PC-9 (cell line): ENCODE results near the gene TPRN. TPM values are rescaled to one million over a fixed set of nuclear protein-coding genes. Genes with fewer than 3 reads are reported as not detected.

ENCODE experiments used
- BruUV-seq: library from RNA; stranded (reverse); fragments of 400-500 nt; replicated peaks from 2 replicates; lab custom pipeline; 2021; lab: Mats Ljungman, UMichigan
- CTCF ChIA-PET: fragments of 300-600 bp; sonication (Branson Sonifier 250); formaldehyde crosslinking; loops from one replicate; lab custom pipeline; 2022; ENCODE audit warnings: antibody characterized with exemption; lab: Charles Lee
- POLR2A ChIA-PET: fragments of 300-600 bp; sonication (Branson Sonifier 250); formaldehyde crosslinking; loops from one replicate; lab custom pipeline; 2022; ENCODE audit warnings: antibody characterized with exemption; ENCODE audit not compliant: unreplicated experiment; lab: Charles Lee
- DNase-seq, 2 experiments: peaks; one replicate each; pipeline versions ENCODE4 v3.0.0 to v3.0.0-alpha.2; 2015 to 2022; ENCODE audit warnings: mixed read lengths in 1 of 2
- H2AFZ ChIP-seq: fragments of 200-600 bp; sonication (generic); 2 replicates; pipeline ENCODE4 v1.8.1; 2017; ENCODE audit warnings: antibody characterized with exemption
- H3F3A ChIP-seq: fragments of 200-600 bp; sonication (generic); 2 replicates; pipeline ENCODE4 v1.8.1; 2017; ENCODE audit warnings: antibody characterized with exemption, mild to moderate bottlenecking, low read depth; ENCODE audit not compliant: insufficient read depth
- H3K27ac ChIP-seq: fragments of 200-600 bp; sonication (generic); 2 replicates; pipeline ENCODE4 v1.6.1; 2016; ENCODE audit warnings: mixed run types
- H3K27me3 ChIP-seq: fragments of 200-600 bp; sonication (generic); 2 replicates; pipeline ENCODE4 v1.6.1; 2016; ENCODE audit warnings: low read depth, mixed run types; ENCODE audit not compliant: insufficient read depth
- H3K36me3 ChIP-seq: fragments of 200-600 bp; sonication (generic); 2 replicates; pipeline ENCODE4 v1.6.1; 2016; ENCODE audit warnings: low read depth, mixed run types
- H3K4me1 ChIP-seq: fragments of 200-600 bp; sonication (generic); replicated peaks from 2 replicates; pipeline ENCODE4 v1.6.1; 2016; ENCODE audit warnings: mixed run types; ENCODE audit not compliant: insufficient read depth
- H3K4me2 ChIP-seq: fragments of 200-600 bp; sonication (generic); 2 replicates; pipeline ENCODE4 v1.6.1; 2017; ENCODE audit warnings: mixed run types
- H3K4me3 ChIP-seq: fragments of 200-600 bp; sonication (generic); 2 replicates; pipeline ENCODE4 v1.6.1; 2016; ENCODE audit warnings: mixed run types
- H3K79me2 ChIP-seq: fragments of 200-600 bp; sonication (generic); 2 replicates; pipeline ENCODE4 v1.6.1; 2017; ENCODE audit warnings: low read depth, mixed run types
- H3K9me2 ChIP-seq: fragments of 200-600 bp; sonication (generic); 2 replicates; pipeline ENCODE4 v1.8.1; 2017; ENCODE audit warnings: mild to moderate bottlenecking; ENCODE audit not compliant: insufficient read depth
- H3K9me3 ChIP-seq: fragments of 200-600 bp; sonication (generic); 2 replicates; pipeline ENCODE4 v1.8.1; 2016; ENCODE audit warnings: low read depth; ENCODE audit not compliant: insufficient read depth
- H4K20me1 ChIP-seq: fragments of 200-600 bp; sonication (generic); 2 replicates; pipeline ENCODE4 v1.8.1; 2017; ENCODE audit not compliant: insufficient read depth
- EZH2 ChIP-seq: fragments of 200-600 bp; sonication (generic); IDR thresholded peaks from 2 replicates; pipeline ENCODE4 v1.8.0; 2017; ENCODE audit warnings: antibody characterized with exemption, low read depth
- intact Hi-C: fragments of 100-400 bp; cut with micrococcal nuclease; formaldehyde crosslinking; loops from one replicate; pipeline ENCODE4 v1.10.0; 2022; ENCODE audit not compliant: unreplicated experiment
- total RNA-seq: library from RNA; stranded (reverse); gene quantifications from 2 replicates; pipeline ENCODE4 v1.2.3, GENCODE V29; 2021
- TF ChIP-seq, protein P1 (sequence below): fragments of 200-600 bp; sonication (generic); conservative IDR thresholded peaks from 2 replicates; pipeline ENCODE4 v1.6.1; 2017; ENCODE audit warnings: mixed run types, antibody characterized with exemption, mild to moderate bottlenecking, moderate library complexity

The TPRN gene
- total RNA-seq, 1 experiment from 2014 or later = 61.8 TPM

- Histone ChIP-seq H3K4me3 (peak overlapping the region; percentile 90), H3K4me2 (peak overlapping the region; percentile 99), H3K36me3 (no peaks in the 10 kb centered on the region), H4K20me1 (no peaks in the 10 kb centered on the region), H3K27ac (peak overlapping the region; percentile 79), H3K27me3 (no peaks in the 10 kb centered on the region), H2AFZ (no peak overlapping the region), H3K9me3 (no peaks in the 10 kb centered on the region), H3K9me2 (no peaks in the 10 kb centered on the region), H3F3A (peaks cover 45% of the 10 kb centered on the region), H3K79me2 (peaks cover 7% of the 10 kb centered on the region; the same call in 1 of the 2 replicates), H3K4me1 (peaks cover 55% of the 10 kb centered on the region)
- no TSS peak for BruUV-seq
- DNase-seq = no peak
- POLR2A ChIA-PET = interaction anchor here (1.6 kb wide), 1 partner anchor 37 kb away, joined by 4 read pairs; no protein-coding TSS in a partner anchor
- CTCF ChIA-PET = no interaction called here
- TF ChIP-seq, protein P1, sequence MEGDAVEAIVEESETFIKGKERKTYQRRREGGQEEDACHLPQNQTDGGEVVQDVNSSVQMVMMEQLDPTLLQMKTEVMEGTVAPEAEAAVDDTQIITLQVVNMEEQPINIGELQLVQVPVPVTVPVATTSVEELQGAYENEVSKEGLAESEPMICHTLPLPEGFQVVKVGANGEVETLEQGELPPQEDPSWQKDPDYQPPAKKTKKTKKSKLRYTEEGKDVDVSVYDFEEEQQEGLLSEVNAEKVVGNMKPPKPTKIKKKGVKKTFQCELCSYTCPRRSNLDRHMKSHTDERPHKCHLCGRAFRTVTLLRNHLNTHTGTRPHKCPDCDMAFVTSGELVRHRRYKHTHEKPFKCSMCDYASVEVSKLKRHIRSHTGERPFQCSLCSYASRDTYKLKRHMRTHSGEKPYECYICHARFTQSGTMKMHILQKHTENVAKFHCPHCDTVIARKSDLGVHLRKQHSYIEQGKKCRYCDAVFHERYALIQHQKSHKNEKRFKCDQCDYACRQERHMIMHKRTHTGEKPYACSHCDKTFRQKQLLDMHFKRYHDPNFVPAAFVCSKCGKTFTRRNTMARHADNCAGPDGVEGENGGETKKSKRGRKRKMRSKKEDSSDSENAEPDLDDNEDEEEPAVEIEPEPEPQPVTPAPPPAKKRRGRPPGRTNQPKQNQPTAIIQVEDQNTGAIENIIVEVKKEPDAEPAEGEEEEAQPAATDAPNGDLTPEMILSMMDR = no peak
- TF ChIP-seq EZH2 = no peak
- intact Hi-C loops = loop anchor here (2.0 kb wide), 2 partner anchors 51 to 179 kb away; partner anchors contain the start of genes NPDC1 and TOR4A
Measured at GRCh38 chr9:137225699-137226331, 25.3 kb upstream of the TPRN start.

- H3K4me1 ChIP-seq = peaks cover 55% of the 10 kb centered on the region
- H3K79me2 ChIP-seq = peaks cover 7% of the 10 kb centered on the region; the same call in 1 of the 2 replicates
- peaks cover 53% of the 10 kb centered on the region for H3F3A ChIP-seq
- no peak for TF ChIP-seq EZH2
- TF ChIP-seq, protein P1 = no peak
- H3K9me3 ChIP-seq = no peaks in the 10 kb centered on the region
- H3K9me2 ChIP-seq = no peaks in the 10 kb centered on the region
- intact Hi-C loops = no loop called here
- ChIA-PET POLR2A (interaction anchor here (0.6 to 1.0 kb wide), 5 partner anchors 13 to 436 kb away, joined by 3 to 6 read pairs (median 3); no protein-coding TSS in a partner anchor), CTCF (interaction anchor here (0.6 kb wide), 2 partner anchors 34 to 171 kb away, joined by 3 to 9 read pairs; partner anchors contain the start of gene ENTPD2)
- H3K4me3 ChIP-seq = peak within 1 kb of the TSS; percentile 90
- H4K20me1 ChIP-seq = no peaks in the 10 kb centered on the region
- no peaks in the 10 kb centered on the region for H3K27me3 ChIP-seq
- DNase-seq = peak; percentile 81 to 93
- peak within 1 kb of the TSS; percentile 81; the same call in 1 of the 2 replicates for H2AFZ ChIP-seq
- peak within 1 kb of the TSS; percentile 99 for H3K4me2 ChIP-seq
- peak within 1 kb of the TSS; percentile 79 for H3K27ac ChIP-seq
- no peaks in the 10 kb centered on the region for H3K36me3 ChIP-seq
- TSS peak; percentile 74 for BruUV-seq
Measured at GRCh38 chr9:137224830-137225694, 24.5 kb upstream of the TPRN start, which contains the start of gene CYSRT1. TSS of gene CYSRT1 (plus strand) at chr9:137225174. CDS start at chr9:137225622, 448 bp downstream.
